NCI-H2196 treated with DMSO at 0.1 percent for 48 hours (cell line): Measurements from ENCODE around the gene LURAP1L.

Experiments
- DNase-seq: peaks from one replicate; lab custom pipeline; 2025; ENCODE audit not compliant: unreplicated experiment; lab: John Stamatoyannopoulos, UW

Gene LURAP1L

DNA sequence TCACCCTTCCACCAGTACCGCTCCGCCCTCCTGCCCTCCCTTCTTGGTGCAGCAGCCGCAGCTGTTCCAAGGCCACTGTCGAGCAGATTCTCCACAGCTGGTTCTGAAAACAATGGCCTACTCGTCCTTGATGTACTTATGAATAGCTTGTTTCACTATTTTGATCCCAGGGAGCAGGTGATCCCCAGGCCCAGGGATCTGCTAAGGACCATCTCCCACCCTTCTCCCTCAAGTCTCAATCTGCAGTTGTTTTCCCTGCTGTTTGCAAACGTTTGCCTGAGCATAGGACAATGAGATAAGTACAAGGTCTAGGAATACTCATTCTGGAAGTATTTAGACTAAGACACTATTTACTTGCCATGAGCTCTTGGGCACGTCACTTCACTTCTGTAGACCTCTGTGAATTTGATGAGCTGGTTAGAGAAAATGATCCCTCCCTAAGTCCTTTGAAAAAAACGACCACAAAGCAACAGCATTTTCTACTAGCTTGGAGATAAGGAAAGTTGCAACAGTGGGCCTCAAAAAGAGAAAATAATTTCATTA is 1.8 kb downstream of the LURAP1L start:
- peak; percentile 98 for DNase-seq

DNA sequence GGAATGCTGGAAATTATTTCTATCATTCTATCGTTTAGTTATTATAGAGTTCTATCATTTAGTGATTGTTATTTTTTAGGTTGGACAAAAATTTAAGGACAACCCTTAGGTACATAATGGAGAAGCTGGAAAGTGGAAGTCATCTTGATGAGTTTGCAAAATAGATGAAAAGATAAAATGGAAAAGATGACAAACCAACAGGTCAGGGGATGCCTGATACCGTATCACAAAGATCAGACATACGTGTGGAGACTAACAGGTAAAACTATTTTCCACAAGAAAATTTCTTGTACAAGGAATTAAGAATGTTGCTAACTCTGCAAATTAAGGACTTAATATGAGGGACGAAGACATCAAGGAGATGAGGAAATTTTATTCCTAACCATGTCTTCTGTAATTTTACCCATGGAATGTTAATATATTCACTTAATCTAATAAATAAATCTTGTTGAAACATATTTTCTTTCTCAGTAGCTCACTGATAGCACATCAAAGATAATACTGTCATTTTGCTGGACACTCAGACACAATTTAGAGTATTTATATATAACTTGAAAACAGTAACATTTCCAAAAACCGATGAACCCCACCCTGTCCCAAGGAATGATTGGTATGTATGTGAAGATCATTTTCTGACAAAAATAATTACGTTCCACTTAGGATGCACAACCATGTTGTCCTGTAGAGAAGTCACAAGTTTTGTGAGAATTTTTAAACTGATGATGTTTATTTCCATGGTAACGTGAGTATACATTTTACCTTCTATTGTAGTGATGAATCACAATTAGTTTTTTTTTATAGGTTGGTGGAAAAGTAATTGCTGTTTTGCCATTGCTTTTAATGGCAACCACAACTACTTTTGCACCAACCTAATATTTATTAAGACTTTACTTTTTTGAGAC is 2.6 kb downstream of the LURAP1L start:
- no peak for DNase-seq

DNA sequence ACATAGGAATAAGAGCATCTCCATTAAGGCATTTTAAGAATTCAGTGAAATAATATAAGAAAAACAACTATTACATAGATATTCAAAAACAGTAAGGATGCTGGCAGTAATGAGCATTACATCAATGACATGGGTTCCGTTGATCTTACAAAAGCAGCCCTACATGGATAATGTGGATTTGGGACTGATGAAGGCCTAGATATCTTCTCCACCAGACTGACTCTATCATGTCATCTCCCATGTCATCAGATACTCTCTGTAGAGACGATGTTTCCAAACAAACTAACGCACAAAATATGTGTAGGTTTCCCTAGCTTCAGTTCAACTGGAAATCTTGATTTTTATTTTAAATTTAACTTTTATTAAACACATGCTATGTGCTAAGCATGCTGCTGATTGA is 3.6 kb downstream of the LURAP1L start:
- no peak for DNase-seq

DNA sequence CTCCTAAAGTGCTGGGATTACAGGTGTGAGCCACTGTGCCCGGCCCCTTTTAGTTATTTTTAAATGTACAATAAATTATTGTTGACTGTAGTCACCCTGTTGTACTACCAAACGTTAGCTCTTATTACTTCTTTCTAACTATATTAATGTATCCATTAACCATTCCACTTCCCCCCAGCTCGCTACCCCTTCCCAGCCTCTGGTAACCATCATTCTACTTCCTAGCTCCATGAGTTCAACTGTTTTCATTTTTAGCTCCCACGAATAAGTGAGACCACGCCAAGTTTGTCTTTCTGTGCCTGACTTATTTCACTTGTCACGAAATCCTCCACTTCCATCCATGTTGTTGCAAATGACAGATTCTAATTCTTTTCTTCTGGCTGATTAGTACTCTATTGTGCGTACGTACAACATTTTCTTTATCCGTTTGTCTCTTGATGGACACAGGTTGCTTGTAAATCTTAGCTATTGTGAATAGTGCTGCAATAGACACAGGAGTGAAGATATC is 6.5 kb downstream of the LURAP1L start:
- DNase-seq: no peak

DNA sequence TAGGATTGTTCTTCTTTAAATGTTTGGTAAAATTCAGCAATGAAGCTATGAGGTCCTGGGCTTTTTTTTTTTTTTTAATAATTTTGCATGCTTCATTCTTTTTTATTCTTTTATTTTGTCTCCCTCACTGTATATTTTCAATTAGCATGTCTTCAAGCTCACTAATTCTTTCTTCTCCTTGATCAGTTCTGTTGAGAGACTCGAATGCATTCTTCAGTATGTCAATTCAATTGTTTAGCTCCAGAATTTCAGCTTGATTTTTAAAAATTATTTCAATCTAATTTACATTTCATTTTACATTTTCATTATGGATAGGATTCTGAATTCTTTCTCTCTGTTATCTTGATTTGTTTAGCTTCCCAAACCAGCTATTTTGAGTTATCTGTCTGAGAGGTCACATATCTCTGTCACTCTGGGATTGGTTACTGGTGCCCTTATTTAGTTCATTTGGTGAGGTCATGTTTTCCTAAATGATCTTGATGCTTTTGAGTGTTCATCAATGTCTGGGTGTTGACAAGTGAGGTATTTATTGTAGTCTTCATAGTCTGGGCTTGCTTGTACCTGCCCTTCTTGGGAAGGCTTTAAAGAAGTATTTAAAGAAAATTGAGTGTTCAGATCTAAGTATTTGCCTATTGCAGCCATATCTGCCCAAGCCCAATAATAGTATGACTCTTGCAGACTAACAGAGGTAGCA is 9.1 kb downstream of the LURAP1L start:
- no peak for DNase-seq

DNA sequence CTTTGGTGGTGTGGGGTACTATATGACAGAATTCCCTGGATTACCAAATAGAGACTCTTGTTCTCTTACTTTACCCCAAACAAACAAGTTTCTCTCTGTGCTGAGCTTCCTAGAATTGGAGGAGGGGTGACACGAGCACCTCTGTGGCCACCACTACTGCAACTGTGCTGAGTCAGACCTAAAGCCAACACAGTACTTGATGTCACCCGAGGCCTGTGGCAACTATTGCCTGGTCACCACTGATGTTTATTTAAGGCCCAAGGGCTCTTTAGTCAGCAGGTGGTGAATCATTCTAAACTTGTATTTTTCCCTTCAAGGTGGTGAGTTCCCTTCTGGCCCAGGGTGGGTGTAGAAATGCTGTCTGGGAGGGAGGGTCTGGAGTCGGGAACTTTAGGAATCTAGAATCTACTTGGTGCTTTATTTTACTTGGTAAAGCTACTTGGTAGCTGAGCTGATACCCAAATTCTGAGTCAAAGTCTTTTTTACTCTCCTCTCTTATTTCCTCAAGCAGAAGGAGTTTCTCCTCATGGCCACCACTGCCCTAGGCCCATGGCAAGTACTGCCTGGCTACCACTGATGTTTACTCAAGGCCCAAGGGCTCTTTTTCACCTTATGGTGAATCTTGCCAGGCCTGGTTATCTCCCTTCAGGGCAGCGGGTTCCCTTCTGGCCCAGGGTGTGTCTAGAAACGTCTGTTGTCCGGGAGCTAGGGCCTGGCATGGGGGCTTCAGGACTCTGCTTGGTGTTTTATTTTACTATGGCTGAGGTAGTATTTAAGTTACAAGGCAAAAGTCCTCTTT is 9.8 kb downstream of the LURAP1L start:
- peak; percentile 70 for DNase-seq

DNA sequence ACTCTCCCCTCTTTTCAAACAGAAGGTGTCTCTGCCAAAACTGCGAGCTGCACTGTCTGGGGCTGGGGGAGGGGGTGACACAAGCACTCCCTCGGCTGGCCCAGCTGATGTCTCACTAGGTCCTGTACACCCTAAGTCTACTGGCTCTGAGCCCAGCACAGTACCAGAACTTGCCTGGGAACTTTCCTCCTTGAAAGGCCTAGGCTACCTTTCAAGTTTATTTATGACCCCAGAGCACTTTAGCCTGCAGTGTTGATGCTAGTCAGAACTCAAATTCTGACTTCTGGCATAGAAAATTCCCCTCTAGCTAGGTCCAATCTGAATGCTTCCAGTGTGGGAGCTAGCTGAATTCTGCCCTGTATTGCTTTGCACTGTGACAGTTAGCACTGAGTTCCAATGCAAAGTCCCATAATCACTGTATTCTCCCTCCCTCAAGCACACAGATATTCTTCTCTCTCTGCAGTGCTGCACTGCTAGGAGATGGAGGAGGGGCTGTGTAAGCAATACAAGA is 10.5 kb downstream of the LURAP1L start:
- DNase-seq: peak; percentile 57

DNA sequence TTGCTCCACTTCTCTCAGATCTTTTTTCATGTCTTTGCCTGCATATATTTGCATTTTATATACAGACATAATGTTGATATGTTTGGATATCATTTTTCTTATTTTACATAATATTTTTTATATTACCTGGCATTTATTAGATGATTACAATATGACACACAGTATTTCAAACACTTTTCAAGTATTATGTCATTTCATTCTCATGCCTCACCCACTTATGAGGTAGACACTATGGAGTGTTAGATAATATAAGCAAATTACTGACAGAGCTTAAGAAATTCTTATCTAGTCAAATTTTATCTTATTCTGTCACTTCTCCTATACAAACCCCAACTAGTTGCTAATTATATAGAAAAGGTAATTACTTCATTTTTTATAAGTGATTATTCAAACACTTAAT is 11.1 kb downstream of the LURAP1L start:
- no peak for DNase-seq

DNA sequence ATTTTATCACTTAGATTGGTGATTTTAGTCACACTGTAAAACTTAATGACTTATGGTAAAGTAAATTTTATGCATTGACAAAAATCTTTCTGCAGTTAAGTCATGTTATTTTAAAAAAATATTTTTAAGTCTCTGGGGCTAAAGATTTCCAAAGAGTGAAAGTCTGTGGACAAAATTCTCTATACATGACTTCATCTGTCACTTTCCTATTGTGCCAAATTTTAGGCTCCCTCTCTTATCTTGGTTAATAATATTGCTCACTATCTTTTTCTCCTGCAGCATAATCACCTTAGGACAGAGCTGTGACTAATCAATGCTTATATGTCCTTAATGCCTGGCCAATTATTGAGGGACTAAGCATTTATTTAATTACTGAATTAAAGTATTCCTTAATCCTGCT is 15.2 kb downstream of the LURAP1L start:
- no peak for DNase-seq

DNA sequence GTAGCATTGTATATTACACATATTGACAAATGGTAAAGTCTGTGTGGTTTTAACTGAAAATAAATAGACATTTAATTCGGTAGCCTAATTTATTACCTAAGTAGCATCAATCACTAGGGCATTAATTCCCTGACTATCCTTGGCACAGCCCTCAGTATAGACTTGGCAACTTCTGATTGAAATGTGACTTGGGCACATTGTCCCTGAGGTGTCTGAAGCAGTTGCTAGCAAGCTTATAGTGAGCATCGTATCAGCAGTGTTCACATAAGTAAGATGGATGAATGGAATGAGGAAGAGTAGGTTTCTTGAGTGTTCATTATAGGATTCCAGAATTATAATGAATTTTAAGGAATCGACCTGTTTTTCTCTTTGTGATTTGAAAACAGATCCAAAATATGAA is 16.1 kb downstream of the LURAP1L start:
- DNase-seq: no peak

DNA sequence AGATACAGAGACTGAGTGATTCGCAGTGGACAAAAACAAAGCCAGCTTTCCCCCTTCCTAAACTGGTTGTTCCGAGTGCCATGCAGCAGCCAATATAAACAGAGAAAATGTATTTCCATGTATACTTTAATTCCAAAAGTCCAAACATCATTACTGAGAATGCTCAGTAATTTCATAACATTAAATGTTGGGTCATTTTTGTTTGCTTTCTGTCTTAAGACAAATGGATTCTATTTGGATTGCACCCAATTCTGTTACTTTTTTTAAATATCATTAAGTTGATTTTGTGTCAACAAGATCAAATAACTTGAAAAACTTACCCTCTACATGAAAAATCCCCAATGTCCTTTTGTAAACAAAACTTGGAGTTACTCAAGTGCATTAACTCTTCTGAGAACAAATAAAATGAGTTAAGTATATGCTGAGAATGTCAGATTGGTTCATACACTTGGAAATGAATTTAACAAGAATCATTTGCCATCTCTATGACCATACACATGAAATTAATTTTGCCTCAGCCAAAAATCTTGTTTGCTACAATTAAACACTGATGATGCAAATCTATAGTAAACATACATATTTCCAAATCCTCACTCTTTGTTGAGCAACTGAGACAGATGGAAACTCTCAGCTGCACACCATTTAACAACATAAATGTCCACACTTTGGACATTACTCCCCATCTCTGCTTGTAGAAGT is 19.4 kb downstream of the LURAP1L start:
- no peak for DNase-seq

DNA sequence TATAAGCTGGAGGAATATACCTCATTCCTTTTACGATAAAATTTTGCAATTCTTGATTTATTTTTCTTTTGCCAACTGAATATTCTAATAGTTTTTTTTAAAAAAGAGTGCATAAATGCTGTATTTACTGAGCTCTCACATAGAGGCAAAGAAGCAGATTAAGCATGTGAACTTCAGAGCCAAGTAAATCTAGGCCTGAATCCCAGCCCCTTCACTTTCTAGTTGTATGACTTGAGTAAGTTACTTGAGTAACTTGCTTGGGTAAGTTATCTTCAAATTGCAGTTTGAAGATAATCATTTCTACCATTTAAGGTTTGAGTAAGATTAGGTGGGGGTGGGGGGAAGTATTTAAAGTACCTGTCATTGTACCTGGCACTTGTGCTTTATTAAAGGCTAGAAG is 21.8 kb downstream of the LURAP1L start:
- no peak for DNase-seq

DNA sequence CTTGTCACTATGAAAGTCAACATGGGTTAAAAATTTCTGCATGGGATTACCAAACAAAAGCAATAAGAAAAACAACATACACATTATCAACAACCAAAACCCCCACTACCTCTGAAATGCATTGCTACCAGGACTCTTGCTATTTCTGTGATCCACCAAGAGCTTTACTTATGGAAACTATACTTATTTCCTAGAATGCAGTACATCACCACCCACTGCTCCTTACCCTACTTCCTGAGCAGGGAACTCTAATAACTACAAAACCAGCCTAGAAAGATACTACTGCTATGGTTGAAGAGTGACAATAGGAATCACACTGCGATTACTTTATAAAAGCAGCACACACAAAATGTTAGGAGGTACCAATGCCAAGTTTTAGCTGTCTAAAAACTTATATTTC is 22.2 kb downstream of the LURAP1L start:
- DNase-seq: no peak

DNA sequence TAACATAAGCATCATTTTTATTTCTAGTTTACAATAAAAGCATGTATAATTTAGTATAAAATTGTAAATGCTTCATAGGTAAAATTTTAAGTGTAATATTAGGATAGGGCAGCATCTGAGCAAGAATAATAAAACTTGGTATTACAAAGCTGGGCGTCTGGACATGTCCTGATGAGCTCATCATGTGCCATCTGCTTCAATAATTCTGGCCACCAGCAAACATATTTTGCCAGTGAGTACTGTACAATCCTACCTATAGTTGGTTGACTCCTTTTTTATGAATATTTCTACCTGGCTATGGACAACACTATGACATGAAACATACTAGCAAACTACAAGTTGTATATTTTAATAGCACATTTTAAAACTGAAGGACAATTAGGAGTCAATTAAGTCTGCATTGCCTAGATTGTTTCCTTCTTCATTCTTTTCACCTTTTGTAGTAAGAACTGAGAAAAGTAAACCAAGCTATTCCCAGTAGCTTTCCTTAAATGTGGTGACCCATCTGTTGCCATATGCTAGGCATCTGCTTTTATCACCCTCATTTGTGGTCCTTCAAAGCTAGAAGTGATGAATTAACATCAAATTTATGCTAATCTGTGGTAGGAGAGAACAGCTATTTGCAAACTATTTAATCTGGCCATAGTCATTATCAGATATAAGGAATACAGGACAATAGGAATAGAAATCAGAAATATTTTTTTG is 23.4 kb downstream of the LURAP1L start:
- no peak for DNase-seq

DNA sequence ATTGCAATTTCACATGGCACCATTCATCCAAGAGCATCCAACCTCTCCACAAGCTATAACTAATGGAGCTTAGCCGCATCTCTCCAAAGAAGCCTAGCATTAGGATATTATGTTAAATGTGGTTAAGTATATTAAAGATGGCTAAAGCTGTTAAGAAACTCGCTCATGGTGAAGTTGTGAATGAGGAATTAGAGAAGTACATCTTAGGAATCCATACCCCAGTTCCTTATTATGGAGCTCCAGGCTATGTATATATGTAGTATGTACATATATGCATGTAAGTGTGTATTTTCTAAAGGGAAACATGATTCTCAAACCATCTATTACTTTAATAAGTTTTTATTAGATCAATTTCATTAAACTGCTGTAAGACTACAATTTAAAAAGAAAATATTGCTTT is 26.4 kb downstream of the LURAP1L start:
- no peak for DNase-seq

DNA sequence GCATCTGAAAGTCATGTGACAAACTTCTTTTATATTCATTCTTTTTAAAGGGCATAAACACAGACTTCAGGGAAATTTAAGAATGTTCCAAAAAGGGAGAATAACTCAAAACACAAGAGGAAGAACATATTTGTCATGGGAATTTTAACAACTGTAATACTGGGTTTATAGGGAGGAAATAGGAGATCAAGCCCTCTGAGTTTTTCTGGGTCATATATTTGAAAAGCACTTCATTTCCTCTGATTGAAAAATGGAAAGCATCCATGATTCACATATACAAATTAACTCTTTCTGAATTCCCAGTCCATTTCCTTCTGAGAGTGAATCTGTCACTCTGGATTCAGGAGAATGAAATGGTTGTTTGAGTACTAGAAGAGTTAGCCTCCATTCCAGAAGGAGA is 26.8 kb downstream of the LURAP1L start:
- DNase-seq: no peak

DNA sequence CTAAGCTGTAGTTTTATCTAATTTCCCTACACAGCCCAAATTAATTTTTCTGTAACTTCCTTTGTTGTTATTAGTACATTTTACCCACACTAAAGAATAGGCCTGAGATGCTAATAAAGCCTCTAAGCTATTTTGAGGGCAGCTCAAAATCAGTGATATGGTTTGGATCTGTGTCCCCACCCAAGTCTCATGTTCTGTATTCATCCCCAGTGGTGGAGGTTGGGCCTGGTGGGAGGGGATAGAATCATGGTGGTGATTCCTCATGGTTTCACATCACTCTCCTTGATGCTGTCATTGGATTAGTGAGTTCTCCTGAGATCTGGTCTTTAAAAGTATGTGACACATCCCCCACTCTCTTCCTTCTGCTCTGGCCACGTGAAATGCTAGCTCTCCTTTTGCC is 27.3 kb downstream of the LURAP1L start:
- no peak for DNase-seq

DNA sequence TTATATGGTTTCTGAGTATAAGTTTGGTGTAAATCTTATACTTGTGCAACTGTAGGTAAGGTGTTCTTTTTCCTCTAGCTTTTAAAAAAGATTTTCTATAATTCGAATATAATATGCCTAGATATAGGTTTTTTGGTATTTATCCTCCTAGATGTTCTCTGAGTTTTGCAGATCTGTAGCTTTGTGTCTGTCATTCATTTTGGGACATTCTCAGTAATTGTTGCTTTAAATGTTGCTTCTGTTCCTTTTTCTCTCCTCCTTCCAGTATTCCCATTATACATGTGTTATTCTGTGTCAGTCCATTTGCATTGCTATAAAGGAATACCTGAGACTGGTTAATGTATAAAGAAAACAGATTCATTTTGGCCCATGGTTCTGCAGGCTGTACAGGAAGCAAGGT is 33.7 kb downstream of the LURAP1L start:
- no peak for DNase-seq

DNA sequence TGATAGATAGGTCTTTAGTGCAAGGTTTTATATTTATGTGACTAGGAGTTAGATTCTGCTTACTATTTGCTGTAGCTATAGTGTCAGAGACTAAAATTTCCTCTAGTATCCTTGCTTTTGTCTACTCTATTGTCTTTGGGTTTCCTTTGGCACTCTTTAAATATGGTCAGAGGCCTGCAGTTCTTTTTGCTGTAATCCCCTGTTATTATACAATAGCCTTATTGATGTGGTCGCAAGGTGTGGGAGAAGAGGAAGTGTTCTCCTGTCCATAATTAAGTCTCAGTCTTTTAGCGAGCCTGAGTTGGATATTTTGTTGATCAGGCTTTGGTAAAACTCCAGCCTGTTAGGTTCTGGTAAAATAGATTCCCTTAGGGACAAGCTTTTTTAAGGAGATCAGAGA is 34.9 kb downstream of the LURAP1L start:
- DNase-seq: no peak

DNA sequence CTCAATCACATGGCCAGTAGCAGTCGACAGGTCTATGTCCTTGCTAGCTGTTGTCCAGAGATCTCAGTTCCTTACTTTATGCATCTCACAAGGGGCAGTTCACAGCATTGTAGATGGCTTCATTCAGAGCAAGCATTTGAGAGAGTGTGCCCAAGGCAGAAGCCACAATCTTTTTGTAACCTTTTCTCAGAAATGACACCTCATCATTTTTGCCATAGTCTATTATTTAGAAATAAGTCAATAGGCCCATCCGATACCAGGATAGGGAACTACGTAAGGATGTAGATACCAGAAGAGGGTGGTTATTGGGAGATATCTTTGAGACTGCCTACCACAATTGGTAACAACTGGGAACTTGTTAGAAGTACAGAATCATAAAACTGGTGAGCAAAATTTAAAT is 37.1 kb downstream of the LURAP1L start:
- DNase-seq: no peak
